NCI-H524 (cell line): ENCODE data around the gene RDH13.
"Not testable (repeated sequence)": the region's sequence is repeated elsewhere in the genome, so short reads cannot be mapped to it uniquely, and the experiment has no call there.

Experiments
- DNase-seq, 2 experiments: peaks; one replicate each; lab custom pipeline; 2025; lab: John Stamatoyannopoulos, UW

The RDH13 gene

GRCh38 chr19:55076321-55076720 is 13.4 kb upstream of the RDH13 start:
- DNase-seq, result no peak

- DNase-seq, result no peak
Observed at GRCh38 chr19:55075371-55075998, 12.5 kb upstream of the RDH13 start, which contains the start of gene EPS8L1. EPS8L1 (plus strand) TSS chr19:55075869; CDS start chr19:55076445, 576 bp downstream.

GRCh38 chr19:55071913-55072312 is 9.0 kb upstream of the RDH13 start:
- no peak for DNase-seq

- no peak for DNase-seq
Observed at GRCh38 chr19:55071129-55071502, 8.2 kb upstream of the RDH13 start.

- no peak for DNase-seq
Observed at GRCh38 chr19:55070466-55071128, 7.6 kb upstream of the RDH13 start.

- no peak for DNase-seq
Observed at GRCh38 chr19:55069865-55070197, 6.9 kb upstream of the RDH13 start.

GRCh38 chr19:55068950-55069864 is 6.3 kb upstream of the RDH13 start:
- DNase-seq, result no peak

- no peak for DNase-seq
Observed at GRCh38 chr19:55067869-55068268, 4.9 kb upstream of the RDH13 start.

- DNase-seq, result no peak
Observed at GRCh38 chr19:55066107-55066709, 3.3 kb upstream of the RDH13 start.

- not testable (repeated sequence) for DNase-seq
Observed at GRCh38 chr19:55065516-55065915, 2.6 kb upstream of the RDH13 start.

GRCh38 chr19:55063492-55063843 is 520 bp upstream of the RDH13 start:
- DNase-seq, result no peak

GRCh38 chr19:55060287-55060686 is 2.7 kb downstream of the RDH13 start:
- DNase-seq, result not testable (repeated sequence)

- DNase-seq, result no peak
Observed at GRCh38 chr19:55058781-55059610, 4.0 kb downstream of the RDH13 start.

- DNase-seq, result no peak
Observed at GRCh38 chr19:55056827-55057226, 6.1 kb downstream of the RDH13 start.

- DNase-seq, result no peak
Observed at GRCh38 chr19:55053735-55054134, 9.2 kb downstream of the RDH13 start.

GRCh38 chr19:55050749-55051532 is 12.0 kb downstream of the RDH13 start:
- DNase-seq, result no peak

- no peak for DNase-seq
Observed at GRCh38 chr19:55048446-55048845, 14.5 kb downstream of the RDH13 start.

GRCh38 chr19:55047951-55048350 is 15.0 kb downstream of the RDH13 start:
- no peak for DNase-seq

GRCh38 chr19:55046975-55047622 is 15.8 kb downstream of the RDH13 start:
- no peak for DNase-seq
